K562 (cell line): ENCODE results near the gene MAST4. TPM values are rescaled to one million over a fixed set of nuclear protein-coding genes. Genes with fewer than 3 reads are reported as not detected.

Experiments used
- ATAC-seq: fragments of 200-7000 bp; cut with Tn5 transposase; 3 replicates; pipeline ENCODE4 v1.9.1; 2020; ENCODE audit warnings: moderate library complexity
- BruUV-seq: library from RNA; stranded (reverse); fragments of 400-500 nt; replicated peaks from 2 replicates; lab custom pipeline; 2021; lab: Mats Ljungman, UMichigan
- CTCF ChIA-PET: fragments of 300-600 bp; formaldehyde crosslinking; extraction: SDS; loops from one replicate; lab custom pipeline; 2021; ENCODE audit warnings: low intra/inter-chr PET ratio; lab: Yijun Ruan, JAX
- POLR2A ChIA-PET: fragments of 300-600, 350-650 bp; sonication (Branson Sonifier 250); formaldehyde crosslinking; extraction: SDS; loops from one replicate; lab custom pipeline; 2021; ENCODE audit warnings: antibody characterized with exemption, inconsistent platforms; lab: Yijun Ruan, JAX
- DNase-seq, 4 experiments: peaks; one replicate each; pipeline versions ENCODE4 v3.0.0 to v3.0.0-alpha.2; 2011 to 2018; ENCODE audit warnings: low spot score in 3 of 4, mixed read lengths in 3 of 4; ENCODE audit errors: extremely low read depth in 1 of 4
- FAIRE-seq: peaks from 2 replicates; lab custom pipeline; 2011; peaks lifted over from hg19 to GRCh38; lab: Jason Lieb, UNC
- H2AFZ ChIP-seq: 2 replicates; pipeline ENCODE4 v1.6.0; 2011; ENCODE audit warnings: low read depth, low read length, control low read depth, inconsistent platforms
- H3K27ac ChIP-seq: fragments of 200-600 bp; 3 replicates; pipeline ENCODE4 v1.8.0; 2011; ENCODE audit warnings: low read depth, mild to moderate bottlenecking, control low read depth, inconsistent platforms, low read length, moderate library complexity, mixed read lengths; ENCODE audit errors: extremely low read depth
- H3K27me3 ChIP-seq, 2 experiments: fragments of 300-600 bp in 1 of 2; 2 replicates in 1 of 2; 3 replicates in 1 of 2; pipeline versions ENCODE4 v1.6.0 to v1.8.0; 2011; ENCODE audit warnings: inconsistent platforms in 2 of 2, low read length in 2 of 2, mild to moderate bottlenecking in 1 of 2, mixed read lengths in 1 of 2, moderate library complexity in 1 of 2; ENCODE audit not compliant: control insufficient read depth in 2 of 2, insufficient read depth in 2 of 2
- H3K36me3 ChIP-seq: fragments of 300-600 bp; 3 replicates; pipeline ENCODE4 v1.8.0; 2011; ENCODE audit warnings: mild to moderate bottlenecking, low read length, inconsistent platforms; ENCODE audit not compliant: control insufficient read depth, insufficient read depth
- H3K4me1 ChIP-seq, 2 experiments: fragments of 200-600 bp in 1 of 2; replicated peaks in 1 of 2; 2 replicates in 1 of 2; 3 replicates in 1 of 2; pipeline versions ENCODE4 v1.5.1 to v1.8.0; 2011; ENCODE audit warnings: inconsistent platforms in 2 of 2, low read length in 2 of 2, mild to moderate bottlenecking in 1 of 2, mixed read lengths in 1 of 2, moderate library complexity in 1 of 2; ENCODE audit not compliant: control insufficient read depth in 2 of 2, insufficient read depth in 2 of 2
- H3K4me2 ChIP-seq: 2 replicates; pipeline ENCODE4 v1.6.1; 2011; ENCODE audit warnings: low read length, control low read depth, inconsistent platforms, mixed read lengths; ENCODE audit not compliant: insufficient read depth
- H3K4me3 ChIP-seq: fragments of 200-600 bp; sonication (generic), shearing (Covaris generic); 2 replicates; pipeline ENCODE4 v1.5.1; 2016; ENCODE audit warnings: control low read depth, inconsistent platforms
- H3K79me2 ChIP-seq: fragments of 200-600 bp; 3 replicates; pipeline ENCODE4 v1.8.0; 2011; ENCODE audit warnings: low read length, inconsistent platforms; ENCODE audit not compliant: control insufficient read depth, insufficient read depth
- H3K9ac ChIP-seq, 2 experiments: 2 replicates each; pipeline versions ENCODE4 v1.6.0 to v1.6.1; 2011; ENCODE audit warnings: low read depth in 2 of 2, low read length in 2 of 2, control low read depth in 1 of 2, inconsistent platforms in 1 of 2, mild to moderate bottlenecking in 1 of 2, mixed read lengths in 1 of 2; ENCODE audit not compliant: insufficient read depth in 1 of 2
- H3K9me1 ChIP-seq: one replicate; pipeline ENCODE4 v1.6.0; 2011; ENCODE audit warnings: inconsistent platforms, mild to moderate bottlenecking, low read length, moderate library complexity; ENCODE audit not compliant: control insufficient read depth, insufficient read depth
- H3K9me3 ChIP-seq: replicated peaks from 2 replicates; pipeline ENCODE4 v1.5.1; 2011; ENCODE audit warnings: low read depth, low read length, inconsistent platforms; ENCODE audit not compliant: control insufficient read depth, insufficient read depth
- H4K20me1 ChIP-seq: replicated peaks from 2 replicates; pipeline ENCODE4 v1.6.1; 2011; ENCODE audit warnings: low read length, inconsistent platforms, mixed read lengths; ENCODE audit not compliant: control insufficient read depth, insufficient read depth
- DNMT1 ChIP-seq: fragments of 450-650 bp; IDR thresholded peaks from 2 replicates; pipeline ENCODE4 v1.6.1; 2016; ENCODE audit warnings: antibody characterized with exemption, mild to moderate bottlenecking
- PCBP1 ChIP-seq: fragments of 200-400 bp; formaldehyde crosslinking; IDR thresholded peaks from 2 replicates; pipeline ENCODE4 v1.6.1; 2018; ENCODE audit warnings: mild to moderate bottlenecking, low read depth, low read length; ENCODE audit not compliant: poor library complexity, severe bottlenecking
- POLR3G ChIP-seq: IDR thresholded peaks from 2 replicates; pipeline ENCODE4 v1.6.1; 2011; ENCODE audit not compliant: insufficient read length, insufficient replicate concordance; ENCODE audit errors: extremely low read depth
- PPARD ChIP-seq: fragments of 250-450 bp; sonication (Bioruptor Pico); IDR thresholded peaks from 2 replicates; pipeline ENCODE4 v1.8.0; 2022; ENCODE audit warnings: inconsistent platforms, mild to moderate bottlenecking, moderate library complexity
- SP2 ChIP-seq: IDR thresholded peaks from 2 replicates; pipeline ENCODE4 v1.6.1; 2011; ENCODE audit warnings: mild to moderate bottlenecking, low read depth, low read length, moderate library complexity; ENCODE audit not compliant: poor library complexity, severe bottlenecking; ENCODE audit errors: extremely low read depth
- STAT5B ChIP-seq: fragments of 250-450 bp; sonication (Bioruptor Pico); IDR thresholded peaks from 2 replicates; pipeline ENCODE4 v1.8.0; 2021; ENCODE audit warnings: mild to moderate bottlenecking, inconsistent platforms
- ZSCAN32 ChIP-seq: fragments of 450-650 bp; formaldehyde crosslinking; IDR thresholded peaks from 2 replicates; pipeline ENCODE4 v1.4.0; 2020; ENCODE audit warnings: mild to moderate bottlenecking, moderate library complexity
- WGBS: fragments of 100-300 bp; shearing (Covaris generic); methylation state at CpG from one replicate; pipeline ENCODE4 v1.1.6; 2016; ENCODE audit warnings: low coverage, mixed read lengths; ENCODE audit not compliant: insufficient coverage; ENCODE audit errors: missing lambda C conversion rate; 5-methylcytosine and 5-hydroxymethylcytosine counted together
- in situ Hi-C: fragments of 300-500 bp; cut with MboI; formaldehyde crosslinking; loops from 4 replicates; pipeline ENCODE4 v1.15.0; 2018; ENCODE audit warnings: inconsistent platforms, mixed read lengths
- intact Hi-C: fragments of 100-400 bp; cut with micrococcal nuclease; formaldehyde crosslinking; loops from 2 replicates; pipeline ENCODE4 v1.14.2; 2022
- polyA plus RNA-seq, 8 experiments: library from polyadenylated mRNA; depleted of rRNA in 4 of 8; stranded (reverse) in 5 of 8; unstranded in 3 of 8; fragments of >200 nt; fragmentation: Nextera tagmentation in 2 of 8; fragmentation: Illumina TruSeq in 1 of 8; extraction: Ambion mirVana in 2 of 8; extraction: Trizol in 1 of 8; gene quantifications; 2 replicates each; pipeline versions ENCODE4 v1.2.1 to v1.2.3, GENCODE V29; 2011 to 2014; ENCODE audit warnings: inconsistent platforms in 1 of 8, missing spikeins in 1 of 8
- total RNA-seq, 7 experiments: library from RNA; depleted of rRNA in 6 of 7; stranded (reverse); fragments of >200 nt in 6 of 7; fragmentation: Illumina TruSeq in 2 of 7; extraction: Trizol in 2 of 7; gene quantifications; 2 replicates each; pipeline versions ENCODE4 v1.2.1 to v1.2.3, GENCODE V29; 2011 to 2021; ENCODE audit warnings: low replicate concordance in 1 of 7
- TF ChIP-seq, protein P1 (sequence below): fragments of 250-450 bp; sonication (Bioruptor Pico); IDR thresholded peaks from 2 replicates; pipeline ENCODE4 v1.5.0; 2020; ENCODE audit warnings: mild to moderate bottlenecking, borderline replicate concordance
- TF ChIP-seq, protein P2 (sequence below): fragments of 450-650 bp; IDR thresholded peaks from 2 replicates; pipeline ENCODE4 v1.6.1; 2017; ENCODE audit warnings: antibody characterized with exemption, mild to moderate bottlenecking
- TF ChIP-seq, protein P3 (sequence below): sonication (generic); formaldehyde crosslinking; IDR thresholded peaks from 2 replicates; pipeline ENCODE4 v1.8.0; 2023; ENCODE audit warnings: mild to moderate bottlenecking, missing genetic modification reagents
- TF ChIP-seq, protein P4 (sequence below): sonication (generic); formaldehyde crosslinking; IDR thresholded peaks from 2 replicates; pipeline ENCODE4 v1.8.1; 2022; ENCODE audit warnings: missing genetic modification reagents

Gene MAST4
- total and polyA plus RNA-seq, 9 of the 15 experiments (the other 6 are each of a cell fraction or from before 2014, with no cell fraction given), result 0.88 to 10.1 (median 5.2) TPM

DNA sequence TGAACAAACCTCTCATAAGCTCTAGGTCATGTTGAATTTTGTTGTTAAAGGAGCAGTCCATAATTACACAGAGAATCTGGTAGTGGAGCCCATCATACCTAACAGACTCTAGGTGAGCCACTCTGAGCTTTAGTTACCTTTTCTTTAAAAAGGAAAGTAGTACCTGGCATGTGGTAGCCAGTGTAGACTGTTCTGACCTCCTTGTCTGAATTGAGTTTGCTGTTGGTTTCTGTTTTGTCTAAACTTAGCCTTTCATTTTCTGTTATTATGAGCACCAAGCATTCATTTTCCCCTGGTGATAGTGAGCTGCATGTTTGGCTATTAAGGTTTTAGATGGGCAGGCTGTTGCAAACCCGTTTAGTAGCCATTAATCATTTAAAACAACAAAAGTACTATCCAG is 112.2 kb downstream of the MAST4 start:
- intact Hi-C loops (no loop called here), in situ Hi-C loops (no loop called here)
- Histone ChIP-seq H3K4me1 (no peaks in the 10 kb centered on the region), H2AFZ (no peak overlapping the region), H3K27me3 (peaks cover 0 to 2% of the 10 kb centered on the region in 2 experiments; a peak in 1 of 5 replicates), H3K4me2 (no peak overlapping the region), H3K9me1 (no peaks in the 10 kb centered on the region), H4K20me1 (no peaks in the 10 kb centered on the region), H3K36me3 (no peaks in the 10 kb centered on the region), H3K79me2 (no peaks in the 10 kb centered on the region), H3K4me3 (no peak overlapping the region), H3K9me3 (no peaks in the 10 kb centered on the region), H3K9ac (no peak overlapping the region), H3K27ac (no peak overlapping the region)
- ATAC-seq, result no peak
- no TSS peak for BruUV-seq
- CTCF ChIA-PET, result no interaction called here
- WGBS, result 0% methylated on average over 1 of the region's 1 CpG
- POLR2A ChIA-PET, result interaction anchor here (0.5 kb wide), 1 partner anchor 10 kb away, joined by 3 read pairs; no protein-coding TSS in a partner anchor
- no peak for DNase-seq
- no peak for FAIRE-seq
- TF ChIP-seq PCBP1 (no peak), STAT5B (CRISPR knock-in tag) (no peak), ZSCAN32 (CRISPR knock-in tag) (no peak), SP2 (no peak), POLR3G (no peak), PPARD (no peak), DNMT1 (no peak)
- TF ChIP-seq, protein P1, sequence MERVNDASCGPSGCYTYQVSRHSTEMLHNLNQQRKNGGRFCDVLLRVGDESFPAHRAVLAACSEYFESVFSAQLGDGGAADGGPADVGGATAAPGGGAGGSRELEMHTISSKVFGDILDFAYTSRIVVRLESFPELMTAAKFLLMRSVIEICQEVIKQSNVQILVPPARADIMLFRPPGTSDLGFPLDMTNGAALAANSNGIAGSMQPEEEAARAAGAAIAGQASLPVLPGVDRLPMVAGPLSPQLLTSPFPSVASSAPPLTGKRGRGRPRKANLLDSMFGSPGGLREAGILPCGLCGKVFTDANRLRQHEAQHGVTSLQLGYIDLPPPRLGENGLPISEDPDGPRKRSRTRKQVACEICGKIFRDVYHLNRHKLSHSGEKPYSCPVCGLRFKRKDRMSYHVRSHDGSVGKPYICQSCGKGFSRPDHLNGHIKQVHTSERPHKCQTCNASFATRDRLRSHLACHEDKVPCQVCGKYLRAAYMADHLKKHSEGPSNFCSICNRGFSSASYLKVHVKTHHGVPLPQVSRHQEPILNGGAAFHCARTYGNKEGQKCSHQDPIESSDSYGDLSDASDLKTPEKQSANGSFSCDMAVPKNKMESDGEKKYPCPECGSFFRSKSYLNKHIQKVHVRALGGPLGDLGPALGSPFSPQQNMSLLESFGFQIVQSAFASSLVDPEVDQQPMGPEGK (CRISPR knock-in tag), result no peak
- TF ChIP-seq, protein P2, sequence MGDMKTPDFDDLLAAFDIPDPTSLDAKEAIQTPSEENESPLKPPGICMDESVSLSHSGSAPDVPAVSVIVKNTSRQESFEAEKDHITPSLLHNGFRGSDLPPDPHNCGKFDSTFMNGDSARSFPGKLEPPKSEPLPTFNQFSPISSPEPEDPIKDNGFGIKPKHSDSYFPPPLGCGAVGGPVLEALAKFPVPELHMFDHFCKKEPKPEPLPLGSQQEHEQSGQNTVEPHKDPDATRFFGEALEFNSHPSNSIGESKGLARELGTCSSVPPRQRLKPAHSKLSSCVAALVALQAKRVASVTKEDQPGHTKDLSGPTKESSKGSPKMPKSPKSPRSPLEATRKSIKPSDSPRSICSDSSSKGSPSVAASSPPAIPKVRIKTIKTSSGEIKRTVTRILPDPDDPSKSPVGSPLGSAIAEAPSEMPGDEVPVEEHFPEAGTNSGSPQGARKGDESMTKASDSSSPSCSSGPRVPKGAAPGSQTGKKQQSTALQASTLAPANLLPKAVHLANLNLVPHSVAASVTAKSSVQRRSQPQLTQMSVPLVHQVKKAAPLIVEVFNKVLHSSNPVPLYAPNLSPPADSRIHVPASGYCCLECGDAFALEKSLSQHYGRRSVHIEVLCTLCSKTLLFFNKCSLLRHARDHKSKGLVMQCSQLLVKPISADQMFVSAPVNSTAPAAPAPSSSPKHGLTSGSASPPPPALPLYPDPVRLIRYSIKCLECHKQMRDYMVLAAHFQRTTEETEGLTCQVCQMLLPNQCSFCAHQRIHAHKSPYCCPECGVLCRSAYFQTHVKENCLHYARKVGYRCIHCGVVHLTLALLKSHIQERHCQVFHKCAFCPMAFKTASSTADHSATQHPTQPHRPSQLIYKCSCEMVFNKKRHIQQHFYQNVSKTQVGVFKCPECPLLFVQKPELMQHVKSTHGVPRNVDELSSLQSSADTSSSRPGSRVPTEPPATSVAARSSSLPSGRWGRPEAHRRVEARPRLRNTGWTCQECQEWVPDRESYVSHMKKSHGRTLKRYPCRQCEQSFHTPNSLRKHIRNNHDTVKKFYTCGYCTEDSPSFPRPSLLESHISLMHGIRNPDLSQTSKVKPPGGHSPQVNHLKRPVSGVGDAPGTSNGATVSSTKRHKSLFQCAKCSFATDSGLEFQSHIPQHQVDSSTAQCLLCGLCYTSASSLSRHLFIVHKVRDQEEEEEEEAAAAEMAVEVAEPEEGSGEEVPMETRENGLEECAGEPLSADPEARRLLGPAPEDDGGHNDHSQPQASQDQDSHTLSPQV, result no peak
- TF ChIP-seq, protein P3, sequence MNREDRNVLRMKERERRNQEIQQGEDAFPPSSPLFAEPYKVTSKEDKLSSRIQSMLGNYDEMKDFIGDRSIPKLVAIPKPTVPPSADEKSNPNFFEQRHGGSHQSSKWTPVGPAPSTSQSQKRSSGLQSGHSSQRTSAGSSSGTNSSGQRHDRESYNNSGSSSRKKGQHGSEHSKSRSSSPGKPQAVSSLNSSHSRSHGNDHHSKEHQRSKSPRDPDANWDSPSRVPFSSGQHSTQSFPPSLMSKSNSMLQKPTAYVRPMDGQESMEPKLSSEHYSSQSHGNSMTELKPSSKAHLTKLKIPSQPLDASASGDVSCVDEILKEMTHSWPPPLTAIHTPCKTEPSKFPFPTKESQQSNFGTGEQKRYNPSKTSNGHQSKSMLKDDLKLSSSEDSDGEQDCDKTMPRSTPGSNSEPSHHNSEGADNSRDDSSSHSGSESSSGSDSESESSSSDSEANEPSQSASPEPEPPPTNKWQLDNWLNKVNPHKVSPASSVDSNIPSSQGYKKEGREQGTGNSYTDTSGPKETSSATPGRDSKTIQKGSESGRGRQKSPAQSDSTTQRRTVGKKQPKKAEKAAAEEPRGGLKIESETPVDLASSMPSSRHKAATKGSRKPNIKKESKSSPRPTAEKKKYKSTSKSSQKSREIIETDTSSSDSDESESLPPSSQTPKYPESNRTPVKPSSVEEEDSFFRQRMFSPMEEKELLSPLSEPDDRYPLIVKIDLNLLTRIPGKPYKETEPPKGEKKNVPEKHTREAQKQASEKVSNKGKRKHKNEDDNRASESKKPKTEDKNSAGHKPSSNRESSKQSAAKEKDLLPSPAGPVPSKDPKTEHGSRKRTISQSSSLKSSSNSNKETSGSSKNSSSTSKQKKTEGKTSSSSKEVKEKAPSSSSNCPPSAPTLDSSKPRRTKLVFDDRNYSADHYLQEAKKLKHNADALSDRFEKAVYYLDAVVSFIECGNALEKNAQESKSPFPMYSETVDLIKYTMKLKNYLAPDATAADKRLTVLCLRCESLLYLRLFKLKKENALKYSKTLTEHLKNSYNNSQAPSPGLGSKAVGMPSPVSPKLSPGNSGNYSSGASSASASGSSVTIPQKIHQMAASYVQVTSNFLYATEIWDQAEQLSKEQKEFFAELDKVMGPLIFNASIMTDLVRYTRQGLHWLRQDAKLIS, result no peak
- TF ChIP-seq, protein P4, sequence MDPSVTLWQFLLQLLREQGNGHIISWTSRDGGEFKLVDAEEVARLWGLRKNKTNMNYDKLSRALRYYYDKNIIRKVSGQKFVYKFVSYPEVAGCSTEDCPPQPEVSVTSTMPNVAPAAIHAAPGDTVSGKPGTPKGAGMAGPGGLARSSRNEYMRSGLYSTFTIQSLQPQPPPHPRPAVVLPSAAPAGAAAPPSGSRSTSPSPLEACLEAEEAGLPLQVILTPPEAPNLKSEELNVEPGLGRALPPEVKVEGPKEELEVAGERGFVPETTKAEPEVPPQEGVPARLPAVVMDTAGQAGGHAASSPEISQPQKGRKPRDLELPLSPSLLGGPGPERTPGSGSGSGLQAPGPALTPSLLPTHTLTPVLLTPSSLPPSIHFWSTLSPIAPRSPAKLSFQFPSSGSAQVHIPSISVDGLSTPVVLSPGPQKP (CRISPR knock-in tag), result no peak
